ENCODE measurements around the gene TBCA. TPM values are rescaled to one million over a fixed set of nuclear protein-coding genes. Genes with fewer than 3 reads are reported as not detected.

TBCA gene
- total and polyA plus RNA-seq, 4 donors: 76.8 to 323 (median 214) TPM

- Histone ChIP-seq H3K27me3 (ENCODE audit: control insufficient read depth, insufficient read depth, low read length) (no peaks in the 10 kb centered on the region), H3K4me3 (ENCODE audit: low read depth, low read length) (peak overlapping the region; percentile 56), H3K27ac (ENCODE audit: low read depth, low read length) (no peak overlapping the region), H3K9me3 (ENCODE audit: control insufficient read depth, insufficient read depth, low read length) (no peaks in the 10 kb centered on the region), H3K4me1 (ENCODE audit: control insufficient read depth, insufficient read depth, low read length) (peaks cover 2% of the 10 kb centered on the region), H3K36me3 (ENCODE audit: control insufficient read depth, insufficient read depth, low read length) (no peaks in the 10 kb centered on the region)
- peak in 1 of 6 donors; percentile 0 for DNase-seq (ENCODE audit: low read depth in 4 of 6, low spot score in 6 of 6)
- 0% methylated on average over 1 of the region's 14 CpGs for WGBS (ENCODE audit: insufficient coverage)
These were observed 541 bp upstream of the TBCA start for GRCh38 chr5:77776554-77777206.

GRCh38 chr5:77774981-77775789, 954 bp downstream of the TBCA start:
- WGBS (ENCODE audit: insufficient coverage): under 1% methylated on average over 9 of the region's 13 CpGs
- DNase-seq (ENCODE audit: low read depth in 4 of 6, low spot score in 6 of 6): no peak
- H3K4me3 ChIP-seq (ENCODE audit: low read depth, low read length): peak overlapping the region; percentile 56
- peaks cover 2% of the 10 kb centered on the region for H3K4me1 ChIP-seq (ENCODE audit: control insufficient read depth, insufficient read depth, low read length)
- no peaks in the 10 kb centered on the region for H3K9me3 ChIP-seq (ENCODE audit: control insufficient read depth, insufficient read depth, low read length)
- H3K27ac ChIP-seq (ENCODE audit: low read depth, low read length): peak overlapping the region; percentile 87
- H3K36me3 ChIP-seq (ENCODE audit: control insufficient read depth, insufficient read depth, low read length): no peaks in the 10 kb centered on the region
- H3K27me3 ChIP-seq (ENCODE audit: control insufficient read depth, insufficient read depth, low read length): no peaks in the 10 kb centered on the region

- H3K9me3 ChIP-seq (ENCODE audit: control insufficient read depth, insufficient read depth, low read length): no peaks in the 10 kb centered on the region
- H3K27me3 ChIP-seq (ENCODE audit: control insufficient read depth, insufficient read depth, low read length): no peaks in the 10 kb centered on the region
- peaks cover 2% of the 10 kb centered on the region for H3K4me1 ChIP-seq (ENCODE audit: control insufficient read depth, insufficient read depth, low read length)
- WGBS (ENCODE audit: insufficient coverage): no CpG with 5 or more reads among the region's 3 CpGs
- H3K4me3 ChIP-seq (ENCODE audit: low read depth, low read length): no peak overlapping the region
- DNase-seq (ENCODE audit: low read depth in 4 of 6, low spot score in 6 of 6): no peak
- no peaks in the 10 kb centered on the region for H3K36me3 ChIP-seq (ENCODE audit: control insufficient read depth, insufficient read depth, low read length)
- no peak overlapping the region for H3K27ac ChIP-seq (ENCODE audit: low read depth, low read length)
These were observed 2.3 kb downstream of the TBCA start for GRCh38 chr5:77773734-77774280.

GRCh38 chr5:77772729-77773128, 3.4 kb downstream of the TBCA start:
- H3K27me3 ChIP-seq (ENCODE audit: control insufficient read depth, insufficient read depth, low read length): no peaks in the 10 kb centered on the region
- H3K27ac ChIP-seq (ENCODE audit: low read depth, low read length): no peak overlapping the region
- H3K4me3 ChIP-seq (ENCODE audit: low read depth, low read length): no peak overlapping the region
- peaks cover 2% of the 10 kb centered on the region for H3K4me1 ChIP-seq (ENCODE audit: control insufficient read depth, insufficient read depth, low read length)
- H3K9me3 ChIP-seq (ENCODE audit: control insufficient read depth, insufficient read depth, low read length): no peaks in the 10 kb centered on the region
- no peak for DNase-seq (ENCODE audit: low read depth in 4 of 6, low spot score in 6 of 6)
- H3K36me3 ChIP-seq (ENCODE audit: control insufficient read depth, insufficient read depth, low read length): no peaks in the 10 kb centered on the region

- Histone ChIP-seq H3K27me3 (ENCODE audit: control insufficient read depth, insufficient read depth, low read length) (no peaks in the 10 kb centered on the region), H3K9me3 (ENCODE audit: control insufficient read depth, insufficient read depth, low read length) (no peaks in the 10 kb centered on the region), H3K27ac (ENCODE audit: low read depth, low read length) (no peak overlapping the region), H3K36me3 (ENCODE audit: control insufficient read depth, insufficient read depth, low read length) (no peaks in the 10 kb centered on the region), H3K4me3 (ENCODE audit: low read depth, low read length) (no peak overlapping the region), H3K4me1 (ENCODE audit: control insufficient read depth, insufficient read depth, low read length) (peaks cover 2% of the 10 kb centered on the region)
- 80% methylated on average over 5 of the region's 5 CpGs for WGBS (ENCODE audit: insufficient coverage)
- DNase-seq (ENCODE audit: low read depth in 4 of 6, low spot score in 6 of 6): no peak
These were observed 4.7 kb downstream of the TBCA start for GRCh38 chr5:77771452-77771851.

GRCh38 chr5:77770293-77771005, 5.7 kb downstream of the TBCA start:
- no peaks in the 10 kb centered on the region for H3K36me3 ChIP-seq (ENCODE audit: control insufficient read depth, insufficient read depth, low read length)
- peaks cover 2% of the 10 kb centered on the region for H3K4me1 ChIP-seq (ENCODE audit: control insufficient read depth, insufficient read depth, low read length)
- no peak for DNase-seq (ENCODE audit: low read depth in 4 of 6, low spot score in 6 of 6)
- H3K27ac ChIP-seq (ENCODE audit: low read depth, low read length): no peak overlapping the region
- no peaks in the 10 kb centered on the region for H3K9me3 ChIP-seq (ENCODE audit: control insufficient read depth, insufficient read depth, low read length)
- 100% methylated on average over 3 of the region's 4 CpGs for WGBS (ENCODE audit: insufficient coverage)
- no peaks in the 10 kb centered on the region for H3K27me3 ChIP-seq (ENCODE audit: control insufficient read depth, insufficient read depth, low read length)
- H3K4me3 ChIP-seq (ENCODE audit: low read depth, low read length): no peak overlapping the region

- DNase-seq (ENCODE audit: low read depth in 4 of 6, low spot score in 6 of 6): no peak
- Histone ChIP-seq H3K4me3 (ENCODE audit: low read depth, low read length) (no peak overlapping the region), H3K27ac (ENCODE audit: low read depth, low read length) (no peak overlapping the region), H3K4me1 (ENCODE audit: control insufficient read depth, insufficient read depth, low read length) (no peaks in the 10 kb centered on the region), H3K36me3 (ENCODE audit: control insufficient read depth, insufficient read depth, low read length) (no peaks in the 10 kb centered on the region), H3K27me3 (ENCODE audit: control insufficient read depth, insufficient read depth, low read length) (no peaks in the 10 kb centered on the region), H3K9me3 (ENCODE audit: control insufficient read depth, insufficient read depth, low read length) (no peaks in the 10 kb centered on the region)
These were observed 7.2 kb downstream of the TBCA start for GRCh38 chr5:77768978-77769377.

GRCh38 chr5:77767301-77767700, 8.8 kb downstream of the TBCA start:
- Histone ChIP-seq H3K27me3 (ENCODE audit: control insufficient read depth, insufficient read depth, low read length) (no peaks in the 10 kb centered on the region), H3K36me3 (ENCODE audit: control insufficient read depth, insufficient read depth, low read length) (no peaks in the 10 kb centered on the region), H3K9me3 (ENCODE audit: control insufficient read depth, insufficient read depth, low read length) (no peaks in the 10 kb centered on the region), H3K27ac (ENCODE audit: low read depth, low read length) (no peak overlapping the region), H3K4me3 (ENCODE audit: low read depth, low read length) (no peak overlapping the region), H3K4me1 (ENCODE audit: control insufficient read depth, insufficient read depth, low read length) (no peaks in the 10 kb centered on the region)
- no CpG with 5 or more reads among the region's 1 CpG for WGBS (ENCODE audit: insufficient coverage)
- no peak for DNase-seq (ENCODE audit: low read depth in 4 of 6, low spot score in 6 of 6)

- no peak overlapping the region for H3K27ac ChIP-seq (ENCODE audit: low read depth, low read length)
- H3K4me1 ChIP-seq (ENCODE audit: control insufficient read depth, insufficient read depth, low read length): no peaks in the 10 kb centered on the region
- H3K4me3 ChIP-seq (ENCODE audit: low read depth, low read length): no peak overlapping the region
- no peaks in the 10 kb centered on the region for H3K9me3 ChIP-seq (ENCODE audit: control insufficient read depth, insufficient read depth, low read length)
- no peaks in the 10 kb centered on the region for H3K27me3 ChIP-seq (ENCODE audit: control insufficient read depth, insufficient read depth, low read length)
- no peak for DNase-seq (ENCODE audit: low read depth in 4 of 6, low spot score in 6 of 6)
- no peaks in the 10 kb centered on the region for H3K36me3 ChIP-seq (ENCODE audit: control insufficient read depth, insufficient read depth, low read length)
- WGBS (ENCODE audit: insufficient coverage): no CpG with 5 or more reads among the region's 3 CpGs
These were observed 14.5 kb downstream of the TBCA start for GRCh38 chr5:77761606-77762005.
